GM21367 (cell line): Measurements from ENCODE around the gene CRISP1.
"Not testable (repeated sequence)": the region's sequence is repeated elsewhere in the genome, so short reads cannot be mapped to it uniquely, and the experiment has no call there.

Experiments used
- ATAC-seq: cut with Tn5 transposase; IDR thresholded peaks from one replicate; pipeline ENCODE4 v1.9.1; 2021; ENCODE audit not compliant: unreplicated experiment

Gene CRISP1

DNA sequence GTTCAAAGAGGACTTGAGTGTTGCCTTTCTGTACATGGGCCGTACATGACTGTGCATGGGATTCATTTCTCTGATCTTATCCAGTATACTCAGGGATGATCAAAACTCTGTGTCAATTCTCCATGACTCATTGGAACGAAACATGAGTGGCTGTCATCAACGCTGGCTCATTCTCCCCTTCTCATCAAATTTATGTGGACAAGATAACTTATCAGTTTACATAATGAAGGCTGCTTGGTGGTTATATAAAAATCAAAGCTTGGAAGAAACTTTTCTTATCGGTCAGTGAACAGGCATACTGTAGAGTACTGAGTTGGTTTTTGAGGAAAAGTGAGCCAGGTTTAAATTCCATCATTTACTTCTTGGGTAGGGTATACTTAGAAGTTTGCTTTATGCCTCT is 24.9 kb downstream of the CRISP1 start:
- ATAC-seq, result no peak

- no peak for ATAC-seq
Observed at GRCh38 chr6:49839957-49840356, 26.4 kb downstream of the CRISP1 start.

- no peak for ATAC-seq
Observed at GRCh38 chr6:49839162-49839561, 27.2 kb downstream of the CRISP1 start.

- ATAC-seq, result no peak
Observed at GRCh38 chr6:49835140-49835539, 31.2 kb downstream of the CRISP1 start.

- ATAC-seq, result no peak
Observed at GRCh38 chr6:49833386-49833785, 32.9 kb downstream of the CRISP1 start.

GRCh38 chr6:49826743-49827406 is 39.5 kb downstream of the CRISP1 start:
- peak; percentile 94 for ATAC-seq

GRCh38 chr6:49815166-49815565 is 51.2 kb downstream of the CRISP1 start:
- no peak for ATAC-seq

GRCh38 chr6:49813248-49813647 is 53.1 kb downstream of the CRISP1 start:
- no peak for ATAC-seq

GRCh38 chr6:49806145-49806544 is 60.2 kb downstream of the CRISP1 start:
- ATAC-seq, result no peak

DNA sequence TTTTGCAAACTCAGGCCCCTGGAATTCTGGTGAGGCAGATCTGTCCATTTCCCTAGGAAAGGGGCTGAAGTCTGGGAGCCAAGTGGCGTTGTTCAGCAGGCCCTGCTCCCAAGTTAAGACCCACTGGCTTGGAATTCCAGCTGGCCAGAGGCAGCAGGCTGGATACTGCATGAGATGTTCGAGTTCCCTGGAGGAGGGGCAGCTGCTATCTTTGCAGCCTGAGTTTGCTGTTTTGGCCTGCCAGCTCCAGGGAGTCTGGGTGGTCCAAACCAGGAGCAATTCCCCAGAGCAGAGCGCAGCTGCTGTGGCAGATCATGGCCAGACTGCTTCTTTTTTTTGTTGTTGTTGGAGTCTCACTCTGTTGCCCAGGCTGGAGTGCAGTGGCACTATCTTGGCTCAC is 61.1 kb downstream of the CRISP1 start:
- ATAC-seq, result no peak

DNA sequence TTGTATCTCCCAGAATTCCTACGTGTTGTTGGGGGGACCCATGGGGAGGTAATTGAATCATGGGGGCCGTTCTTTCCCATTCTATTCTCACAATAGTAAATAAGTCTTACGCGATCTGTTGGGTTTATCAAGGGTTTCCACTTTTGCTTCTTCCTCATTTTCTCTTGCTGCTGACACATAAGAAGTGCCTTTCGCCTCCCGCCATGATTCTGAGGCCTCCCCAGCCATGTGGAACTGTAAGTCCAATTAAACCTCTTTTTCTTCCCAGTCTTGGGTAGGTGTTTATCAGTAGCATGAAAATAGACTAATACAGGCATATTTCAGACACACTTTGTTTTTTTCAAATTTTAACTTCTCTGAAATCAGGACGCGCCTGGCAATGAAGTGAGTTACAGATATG is 64.8 kb downstream of the CRISP1 start:
- ATAC-seq, result no peak

DNA sequence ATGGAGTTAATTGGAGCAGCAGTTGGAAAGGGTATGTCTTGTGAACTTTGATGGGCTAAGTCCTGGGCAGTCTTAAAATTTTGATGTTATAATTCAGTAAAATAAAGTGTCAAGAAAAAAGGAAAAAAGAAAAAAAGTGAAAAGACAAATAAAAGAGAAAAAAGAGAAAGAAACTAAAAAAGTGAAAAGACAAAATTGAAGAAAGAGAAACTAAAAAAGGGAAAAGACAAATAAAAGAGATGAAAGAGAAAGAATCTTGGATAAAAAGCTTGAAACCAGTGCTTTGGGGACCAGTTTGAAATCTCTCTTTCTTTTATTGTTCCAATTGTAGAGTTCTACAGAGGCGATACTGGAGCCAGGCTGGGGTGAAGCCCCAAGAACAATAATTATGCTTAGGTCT is 67.2 kb downstream of the CRISP1 start:
- ATAC-seq, result no peak

- not testable (repeated sequence) for ATAC-seq
Observed at GRCh38 chr6:49796842-49797455, 69.4 kb downstream of the CRISP1 start.

- no peak for ATAC-seq
Observed at GRCh38 chr6:49790341-49790740, 76.0 kb downstream of the CRISP1 start.

GRCh38 chr6:49787176-49787575 is 79.2 kb downstream of the CRISP1 start, which contains the start of gene PGK2:
TSS of gene PGK2 (minus strand) at chr6:49787285. CDS start at chr6:49787187, 98 bp downstream.
- no peak for ATAC-seq

GRCh38 chr6:49784272-49784671 is 82.1 kb downstream of the CRISP1 start:
- ATAC-seq, result no peak
